NB4 (cell line): Measurements from ENCODE around the gene DNAJA4.

Experiments used
- CTCF ChIP-seq: IDR thresholded peaks from one replicate; pipeline ENCODE4 v1.5.1; 2012; ENCODE audit warnings: low read depth, low read length
- POLR2A ChIP-seq: IDR thresholded peaks from 2 replicates; pipeline ENCODE4 v1.6.1; 2011; ENCODE audit warnings: mild to moderate bottlenecking; ENCODE audit not compliant: insufficient read length; ENCODE audit errors: extremely low read depth

GRCh38 chr15:78327466-78327865, 63.1 kb downstream of the DNAJA4 start:
- TF ChIP-seq CTCF (no peak), POLR2A (no peak)
